Karpas-422 (cell line): ENCODE measurements around the gene TUBE1. TPM values are rescaled to one million over a fixed set of nuclear protein-coding genes. Genes with fewer than 3 reads are reported as not detected.

Experiments
- DNase-seq: peaks from one replicate; pipeline ENCODE4 v3.0.0-alpha.2; 2015
- H2AFZ ChIP-seq: fragments of 200-600 bp; sonication (generic); 2 replicates; pipeline ENCODE4 v1.6.1; 2014; ENCODE audit warnings: antibody characterized with exemption, low read length, mixed read lengths
- H3K27ac ChIP-seq: fragments of 200-600 bp; sonication (generic); 2 replicates; pipeline ENCODE4 v1.5.1; 2014; ENCODE audit warnings: mild to moderate bottlenecking, low read length, moderate library complexity
- H3K27me3 ChIP-seq: fragments of 200-600 bp; sonication (generic); 2 replicates; pipeline ENCODE4 v1.6.1; 2014; ENCODE audit warnings: low read length, mixed read lengths
- H3K36me3 ChIP-seq: fragments of 200-600 bp; sonication (generic); 2 replicates; pipeline ENCODE4 v1.6.1; 2014; ENCODE audit warnings: low read length, mixed read lengths; ENCODE audit not compliant: insufficient read depth
- H3K4me1 ChIP-seq: fragments of 200-600 bp; sonication (generic); 2 replicates; pipeline ENCODE4 v1.6.1; 2014; ENCODE audit warnings: mild to moderate bottlenecking, low read length, mixed read lengths
- H3K4me2 ChIP-seq: fragments of 200-600 bp; sonication (generic); 2 replicates; pipeline ENCODE4 v1.6.1; 2014; ENCODE audit warnings: low read length, low read depth, mild to moderate bottlenecking; ENCODE audit not compliant: poor library complexity, severe bottlenecking
- H3K4me3 ChIP-seq: fragments of 200-600 bp; sonication (generic); 2 replicates; pipeline ENCODE4 v1.5.1; 2014; ENCODE audit warnings: mild to moderate bottlenecking, antibody characterized with exemption, low read length, mixed read lengths
- H3K79me2 ChIP-seq: fragments of 200-600 bp; sonication (generic); 2 replicates; pipeline ENCODE4 v1.6.1; 2014; ENCODE audit warnings: mild to moderate bottlenecking, low read length, mixed read lengths
- H3K9ac ChIP-seq: fragments of 200-600 bp; sonication (generic); 2 replicates; pipeline ENCODE4 v1.6.0; 2014; ENCODE audit warnings: low read length
- H3K9me2 ChIP-seq: fragments of 200-600 bp; sonication (generic), shearing (Covaris generic); replicated peaks from 2 replicates; pipeline ENCODE4 v1.6.0; 2014; ENCODE audit warnings: mild to moderate bottlenecking, low read length, moderate library complexity; ENCODE audit not compliant: insufficient read depth
- H3K9me3 ChIP-seq: fragments of 300-700, 200-600 bp; sonication (generic); 2 replicates; pipeline ENCODE4 v1.6.1; 2014; ENCODE audit warnings: low read length, mixed read lengths
- H4K20me1 ChIP-seq: fragments of 200-600 bp; sonication (generic); 2 replicates; pipeline ENCODE4 v1.6.1; 2014; ENCODE audit warnings: mild to moderate bottlenecking, antibody characterized with exemption, low read length, low read depth; ENCODE audit not compliant: insufficient read depth
- total RNA-seq: library from RNA; depleted of rRNA; stranded (reverse); fragments of >200 nt; shearing (Covaris generic); gene quantifications from 2 replicates; pipeline ENCODE4 v1.2.3, GENCODE V29; 2014; ENCODE audit warnings: low replicate concordance; rRNA removed

The TUBE1 gene
- total RNA-seq, result 81.6 and 110 TPM in 2 replicates

GRCh38 chr6:112087136-112087911, at the start of gene TUBE1, which contains the start of gene FAM229B:
Gene TUBE1 (minus strand): TSS chr6:112087482. CDS start chr6:112087434, 48 bp downstream.
Gene FAM229B (plus strand): TSS chr6:112087591. CDS start chr6:112099284, 11,693 bp downstream.
- peak; percentile 98 for DNase-seq

GRCh38 chr6:112130878-112131277, 43.6 kb upstream of the TUBE1 start:
- Histone ChIP-seq H3K79me2 (no peaks in the 10 kb centered on the region), H3K27me3 (no peaks in the 10 kb centered on the region), H3K9me2 (no peaks in the 10 kb centered on the region), H2AFZ (no peak overlapping the region), H3K9me3 (no peaks in the 10 kb centered on the region), H3K4me2 (no peak overlapping the region), H3K4me1 (no peaks in the 10 kb centered on the region), H3K9ac (no peak overlapping the region), H3K4me3 (no peak overlapping the region), H3K27ac (no peak overlapping the region), H3K36me3 (no peaks in the 10 kb centered on the region), H4K20me1 (no peaks in the 10 kb centered on the region)
- no peak for DNase-seq

More at GRCh38 chr6:112087136-112087911, at the start of gene TUBE1, which contains the start of gene FAM229B:
- Histone ChIP-seq H3K9me3 (no peaks in the 10 kb centered on the region), H3K36me3 (peaks cover 20% of the 10 kb centered on the region), H3K4me1 (peaks cover 18% of the 10 kb centered on the region), H3K9ac (peak within 1 kb of the TSS; percentile 72), H3K9me2 (no peaks in the 10 kb centered on the region), H3K79me2 (peaks cover 19% of the 10 kb centered on the region), H3K27me3 (no peaks in the 10 kb centered on the region), H3K4me3 (peak within 1 kb of the TSS; percentile 76), H3K27ac (peak within 1 kb of the TSS; percentile 44; the same call in 1 of the 2 replicates), H2AFZ (peak within 1 kb of the TSS; percentile 87), H3K4me2 (peak within 1 kb of the TSS; percentile 94), H4K20me1 (no peaks in the 10 kb centered on the region)

GRCh38 chr6:112128208-112128607, 40.9 kb upstream of the TUBE1 start:
- no peak overlapping the region for H3K4me2 ChIP-seq
- H3K9me2 ChIP-seq, result no peaks in the 10 kb centered on the region
- H3K4me1 ChIP-seq, result no peaks in the 10 kb centered on the region
- no peak overlapping the region for H3K27ac ChIP-seq
- no peak overlapping the region for H2AFZ ChIP-seq
- no peaks in the 10 kb centered on the region for H3K27me3 ChIP-seq
- no peak overlapping the region for H3K4me3 ChIP-seq
- H3K36me3 ChIP-seq, result no peaks in the 10 kb centered on the region
- H3K9ac ChIP-seq, result no peak overlapping the region
- no peaks in the 10 kb centered on the region for H4K20me1 ChIP-seq
- no peaks in the 10 kb centered on the region for H3K79me2 ChIP-seq
- no peaks in the 10 kb centered on the region for H3K9me3 ChIP-seq
- DNase-seq, result no peak

GRCh38 chr6:112123982-112124381, 36.7 kb upstream of the TUBE1 start:
- Histone ChIP-seq H2AFZ (no peak overlapping the region), H4K20me1 (no peaks in the 10 kb centered on the region), H3K27me3 (no peaks in the 10 kb centered on the region), H3K9me2 (no peaks in the 10 kb centered on the region), H3K9me3 (no peaks in the 10 kb centered on the region), H3K36me3 (no peaks in the 10 kb centered on the region), H3K4me3 (no peak overlapping the region), H3K9ac (no peak overlapping the region), H3K79me2 (no peaks in the 10 kb centered on the region), H3K4me2 (no peak overlapping the region), H3K4me1 (no peaks in the 10 kb centered on the region), H3K27ac (no peak overlapping the region)
- DNase-seq, result no peak

GRCh38 chr6:112122756-112123155, 35.5 kb upstream of the TUBE1 start:
- DNase-seq, result no peak
- no peaks in the 10 kb centered on the region for H3K36me3 ChIP-seq

GRCh38 chr6:112118034-112118433, 30.8 kb upstream of the TUBE1 start:
- Histone ChIP-seq H3K27ac (no peak overlapping the region), H3K27me3 (peaks cover 4% of the 10 kb centered on the region; the same call in 1 of the 2 replicates), H3K79me2 (no peaks in the 10 kb centered on the region), H3K4me3 (no peak overlapping the region), H2AFZ (no peak overlapping the region), H3K9me3 (no peaks in the 10 kb centered on the region), H3K4me1 (no peaks in the 10 kb centered on the region), H3K36me3 (no peaks in the 10 kb centered on the region), H3K9ac (no peak overlapping the region), H3K9me2 (no peaks in the 10 kb centered on the region), H4K20me1 (no peaks in the 10 kb centered on the region), H3K4me2 (no peak overlapping the region)
- DNase-seq, result no peak

More at GRCh38 chr6:112122756-112123155, 35.5 kb upstream of the TUBE1 start:
- no peak overlapping the region for H3K4me2 ChIP-seq
- H3K27ac ChIP-seq, result no peak overlapping the region
- H3K27me3 ChIP-seq, result no peaks in the 10 kb centered on the region
- no peaks in the 10 kb centered on the region for H3K9me3 ChIP-seq
- no peaks in the 10 kb centered on the region for H3K4me1 ChIP-seq
- H3K9ac ChIP-seq, result no peak overlapping the region
- H3K4me3 ChIP-seq, result no peak overlapping the region
- no peaks in the 10 kb centered on the region for H3K9me2 ChIP-seq
- H3K79me2 ChIP-seq, result no peaks in the 10 kb centered on the region
- no peaks in the 10 kb centered on the region for H4K20me1 ChIP-seq
- no peak overlapping the region for H2AFZ ChIP-seq

- H3K9ac ChIP-seq, result no peak overlapping the region
- no peak overlapping the region for H3K4me3 ChIP-seq
- no peak overlapping the region for H3K4me2 ChIP-seq
- no peaks in the 10 kb centered on the region for H3K4me1 ChIP-seq
- no peak for DNase-seq
- no peaks in the 10 kb centered on the region for H4K20me1 ChIP-seq
- H3K79me2 ChIP-seq, result no peaks in the 10 kb centered on the region
- peaks cover 4% of the 10 kb centered on the region; the same call in 1 of the 2 replicates for H3K27me3 ChIP-seq
- no peaks in the 10 kb centered on the region for H3K9me3 ChIP-seq
- H3K9me2 ChIP-seq, result no peaks in the 10 kb centered on the region
- H2AFZ ChIP-seq, result no peak overlapping the region
- H3K27ac ChIP-seq, result no peak overlapping the region
- no peaks in the 10 kb centered on the region for H3K36me3 ChIP-seq
Observed at GRCh38 chr6:112117554-112117953, 30.3 kb upstream of the TUBE1 start.

- Histone ChIP-seq H3K36me3 (no peaks in the 10 kb centered on the region), H3K79me2 (no peaks in the 10 kb centered on the region), H3K9ac (no peak overlapping the region), H2AFZ (no peak overlapping the region), H4K20me1 (no peaks in the 10 kb centered on the region), H3K27me3 (peaks cover 4% of the 10 kb centered on the region; the same call in 1 of the 2 replicates), H3K4me2 (no peak overlapping the region), H3K9me3 (no peaks in the 10 kb centered on the region), H3K4me3 (no peak overlapping the region), H3K9me2 (no peaks in the 10 kb centered on the region), H3K4me1 (no peaks in the 10 kb centered on the region), H3K27ac (no peak overlapping the region)
- DNase-seq, result no peak
Observed at GRCh38 chr6:112116221-112116620, 28.9 kb upstream of the TUBE1 start.
